Measurements from ENCODE around the gene DGKI.

DNA sequence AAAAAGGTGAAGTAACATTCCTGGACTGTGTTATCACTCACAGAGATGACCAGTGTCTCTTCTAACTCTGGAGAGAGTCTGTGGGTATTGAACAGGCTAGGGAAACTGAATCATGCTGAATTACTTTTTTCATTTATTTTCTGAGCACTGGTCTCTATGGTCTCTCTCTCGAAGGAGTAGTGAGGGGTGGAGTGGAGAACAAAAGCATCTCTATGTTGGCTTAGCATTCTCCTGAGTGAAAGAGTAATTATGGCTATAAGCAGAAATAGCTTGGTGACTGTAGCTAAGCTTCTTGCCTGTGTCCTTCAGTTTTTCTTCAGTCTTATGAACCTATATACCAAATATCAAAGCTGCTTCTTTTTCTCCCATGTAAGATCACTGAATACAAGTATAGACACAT, 438.6 kb downstream of the DGKI start:
- TF ChIP-seq, protein P1, sequence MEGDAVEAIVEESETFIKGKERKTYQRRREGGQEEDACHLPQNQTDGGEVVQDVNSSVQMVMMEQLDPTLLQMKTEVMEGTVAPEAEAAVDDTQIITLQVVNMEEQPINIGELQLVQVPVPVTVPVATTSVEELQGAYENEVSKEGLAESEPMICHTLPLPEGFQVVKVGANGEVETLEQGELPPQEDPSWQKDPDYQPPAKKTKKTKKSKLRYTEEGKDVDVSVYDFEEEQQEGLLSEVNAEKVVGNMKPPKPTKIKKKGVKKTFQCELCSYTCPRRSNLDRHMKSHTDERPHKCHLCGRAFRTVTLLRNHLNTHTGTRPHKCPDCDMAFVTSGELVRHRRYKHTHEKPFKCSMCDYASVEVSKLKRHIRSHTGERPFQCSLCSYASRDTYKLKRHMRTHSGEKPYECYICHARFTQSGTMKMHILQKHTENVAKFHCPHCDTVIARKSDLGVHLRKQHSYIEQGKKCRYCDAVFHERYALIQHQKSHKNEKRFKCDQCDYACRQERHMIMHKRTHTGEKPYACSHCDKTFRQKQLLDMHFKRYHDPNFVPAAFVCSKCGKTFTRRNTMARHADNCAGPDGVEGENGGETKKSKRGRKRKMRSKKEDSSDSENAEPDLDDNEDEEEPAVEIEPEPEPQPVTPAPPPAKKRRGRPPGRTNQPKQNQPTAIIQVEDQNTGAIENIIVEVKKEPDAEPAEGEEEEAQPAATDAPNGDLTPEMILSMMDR (conservative IDR thresholded peaks at IDR 0.05), result no peak
- no peak for TF ChIP-seq EZH2 (IDR thresholded peaks at IDR 0.05; ENCODE audit: low read depth)
